Measurements from ENCODE around the gene CACNA1C.

Gene CACNA1C

DNA sequence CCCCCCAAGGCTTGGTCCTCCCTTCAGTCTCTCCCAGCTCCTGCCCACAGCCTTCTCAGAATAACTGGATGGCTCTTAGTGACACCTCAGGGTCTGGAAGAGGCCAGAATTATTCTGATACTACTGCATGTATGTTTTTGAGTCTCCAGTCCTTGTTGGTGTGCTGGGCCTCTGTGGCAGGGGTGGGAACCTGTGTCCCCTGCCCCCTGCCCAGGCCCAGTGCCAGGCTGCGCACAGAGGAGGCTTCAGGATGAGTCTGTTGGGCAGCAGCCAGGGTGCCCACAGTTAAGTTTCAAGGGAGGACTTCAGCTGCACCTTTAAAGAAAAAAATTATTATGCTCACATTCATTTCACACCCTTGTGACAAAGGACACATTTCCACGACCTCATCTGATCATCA is 348.3 kb downstream of the CACNA1C start:
- no peak for ATAC-seq

- ATAC-seq: no peak
Observed at GRCh38 chr12:2402073-2402579, 349.3 kb downstream of the CACNA1C start.

DNA sequence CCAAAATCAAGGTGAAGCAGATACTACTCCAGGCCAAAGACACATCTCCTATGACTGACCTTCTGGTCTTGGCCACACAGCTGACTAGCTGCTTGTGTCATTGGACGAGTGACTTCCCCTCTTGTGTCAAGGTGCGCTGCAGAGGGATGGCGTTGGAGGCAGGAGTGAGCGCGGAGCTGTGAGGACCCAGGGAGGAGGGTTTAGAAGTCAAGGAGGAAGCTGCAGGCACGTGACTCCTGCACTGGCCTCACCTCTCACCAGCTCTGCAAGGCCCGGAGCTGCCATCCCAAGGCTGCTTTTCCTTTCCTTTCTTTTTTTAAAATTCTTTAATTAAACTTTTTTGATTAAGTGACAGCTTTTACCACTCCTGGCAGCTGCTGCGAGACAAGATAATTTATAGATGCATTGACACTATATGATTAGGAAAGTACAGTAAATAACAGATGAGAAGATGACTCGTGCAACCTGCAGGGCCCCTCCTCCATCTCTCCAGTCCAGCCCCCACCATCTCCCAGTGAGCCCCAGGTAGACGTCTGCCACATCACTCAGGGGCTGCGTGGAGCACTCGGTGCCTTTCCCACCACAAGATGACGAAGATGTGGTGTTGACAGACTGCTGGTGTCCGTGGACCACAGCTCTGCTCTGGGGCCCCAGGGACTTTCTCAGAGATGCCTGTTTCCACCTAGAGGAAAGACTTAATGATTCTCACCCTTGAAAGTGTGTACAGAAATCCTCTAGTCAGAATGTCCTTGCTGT is 350.6 kb downstream of the CACNA1C start:
- no peak for ATAC-seq

DNA sequence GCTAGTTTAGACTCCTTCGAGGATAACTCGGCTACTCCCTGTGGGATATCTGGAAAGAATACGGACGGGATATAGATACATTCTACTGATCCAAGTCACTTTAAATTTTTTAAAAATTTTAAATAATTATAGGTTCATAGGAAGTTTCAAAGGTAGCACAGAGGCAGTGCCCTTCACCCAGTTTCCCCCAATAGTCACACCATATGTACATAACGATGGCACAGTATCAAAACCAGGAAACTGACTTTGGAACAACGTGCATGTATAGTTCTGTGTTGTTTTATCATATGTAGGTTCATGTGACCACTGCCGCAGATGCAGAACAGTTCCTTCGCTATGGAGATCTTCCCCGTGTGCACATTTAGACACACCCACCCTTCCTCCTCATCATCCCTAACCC is 352.3 kb downstream of the CACNA1C start:
- ATAC-seq: no peak

GRCh38 chr12:2406903-2407302 is 354.1 kb downstream of the CACNA1C start:
- ATAC-seq: no peak

- ATAC-seq: no peak
Observed at GRCh38 chr12:2408262-2408661, 355.5 kb downstream of the CACNA1C start.

DNA sequence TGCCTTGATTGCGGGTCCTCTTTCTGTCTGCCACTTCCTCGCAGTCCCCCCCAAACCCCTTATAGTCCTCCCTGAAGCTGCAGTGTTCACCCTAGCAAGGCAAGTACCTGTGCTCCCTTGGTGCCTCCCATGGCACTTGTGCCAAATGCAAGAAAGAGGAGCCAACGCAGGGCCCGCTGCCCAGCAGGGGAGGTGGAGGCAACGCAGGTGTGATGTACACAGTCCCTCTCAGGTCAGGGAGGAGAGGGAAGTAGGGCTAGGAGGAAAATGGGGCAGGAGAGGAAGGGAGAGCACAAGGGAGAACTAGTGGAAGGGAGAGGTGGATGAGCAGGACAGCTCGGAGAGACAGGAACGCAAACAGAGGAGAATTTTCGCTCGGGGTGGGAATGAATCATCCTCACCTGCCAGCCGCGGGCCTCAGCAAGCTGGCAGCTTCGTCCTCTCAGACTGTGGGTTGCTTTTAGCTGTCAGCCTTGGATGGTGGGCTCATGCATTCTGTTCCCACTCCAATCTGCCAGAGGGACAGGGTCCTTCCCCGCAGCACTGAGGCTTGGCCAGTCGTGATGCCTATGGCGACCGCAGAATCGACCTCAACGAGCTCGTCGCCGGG is 357.0 kb downstream of the CACNA1C start:
- ATAC-seq: no peak

DNA sequence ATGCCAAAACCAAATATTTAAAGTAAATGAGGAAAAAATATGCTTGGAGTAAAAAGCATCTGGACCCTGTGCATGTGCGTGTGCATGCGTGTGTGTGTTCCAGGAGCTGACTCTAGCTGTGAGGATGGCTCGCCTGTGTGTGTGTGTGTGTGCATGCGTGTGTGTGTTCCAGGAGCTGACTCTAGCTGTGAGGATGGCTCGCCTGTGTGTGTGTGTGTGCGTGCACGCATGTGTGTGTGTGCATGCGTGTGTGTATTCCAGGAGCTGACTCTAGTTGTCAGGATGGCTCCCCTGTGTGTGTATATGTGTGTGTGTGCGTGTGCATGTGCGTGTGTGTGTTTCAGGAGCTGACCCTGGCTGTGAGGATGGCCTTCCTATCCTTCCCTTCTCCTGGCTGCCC is 357.7 kb downstream of the CACNA1C start:
- ATAC-seq: no peak

DNA sequence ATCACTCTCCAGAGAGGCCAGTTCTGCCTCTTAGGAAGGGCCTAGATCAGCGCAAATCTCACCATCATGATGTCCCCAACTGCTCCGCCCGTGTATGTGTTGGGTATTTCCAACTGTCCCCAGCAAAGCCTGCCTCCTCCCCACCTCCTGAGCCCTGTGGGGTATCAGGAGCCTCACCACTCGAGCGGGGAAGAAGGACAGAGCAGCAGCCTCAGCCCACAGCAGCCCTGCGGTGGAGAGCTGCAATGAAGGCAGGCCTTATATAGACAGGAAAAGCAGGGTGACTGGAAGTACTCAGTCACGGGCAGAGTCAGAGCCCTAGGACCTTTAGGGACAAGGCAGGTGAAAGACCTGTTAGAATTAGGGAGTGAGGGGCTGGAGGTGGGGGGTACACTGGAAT is 358.2 kb downstream of the CACNA1C start:
- ATAC-seq: no peak

DNA sequence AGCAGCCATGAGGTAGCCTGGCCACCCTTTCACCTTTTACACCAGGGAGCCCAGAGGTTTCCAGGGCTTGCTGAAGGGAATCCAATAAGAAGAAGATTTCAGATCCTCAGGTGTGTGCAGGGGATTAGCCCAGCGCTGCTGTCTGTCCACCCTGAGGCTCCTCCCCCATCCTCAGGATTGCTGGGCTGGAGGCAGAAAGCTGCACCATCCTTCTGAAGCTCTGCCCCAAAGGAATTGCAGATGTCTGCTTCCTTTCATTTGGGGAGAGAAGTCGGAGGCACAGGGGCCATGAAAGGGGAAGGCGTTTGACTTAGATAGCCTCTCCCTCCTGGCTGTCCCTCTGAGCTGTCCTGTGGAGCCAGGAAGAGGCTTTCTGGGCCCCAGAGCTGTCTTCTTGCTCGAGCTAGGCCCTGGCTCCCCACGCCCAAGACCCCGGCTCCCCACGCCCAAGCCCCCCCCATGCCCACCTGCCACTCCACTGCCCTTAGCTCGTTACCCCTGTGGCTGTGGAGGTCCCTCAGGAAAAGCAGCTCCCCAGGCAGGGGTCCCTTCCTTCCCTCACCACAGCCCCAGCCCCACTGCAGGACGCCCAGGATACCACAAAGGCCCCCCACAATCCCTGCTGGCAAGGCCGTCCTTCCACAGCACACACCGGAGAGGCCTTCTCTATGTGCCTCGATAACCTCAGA is 359.0 kb downstream of the CACNA1C start:
- ATAC-seq: no peak

GRCh38 chr12:2412305-2412643 is 359.5 kb downstream of the CACNA1C start:
- no peak for ATAC-seq

DNA sequence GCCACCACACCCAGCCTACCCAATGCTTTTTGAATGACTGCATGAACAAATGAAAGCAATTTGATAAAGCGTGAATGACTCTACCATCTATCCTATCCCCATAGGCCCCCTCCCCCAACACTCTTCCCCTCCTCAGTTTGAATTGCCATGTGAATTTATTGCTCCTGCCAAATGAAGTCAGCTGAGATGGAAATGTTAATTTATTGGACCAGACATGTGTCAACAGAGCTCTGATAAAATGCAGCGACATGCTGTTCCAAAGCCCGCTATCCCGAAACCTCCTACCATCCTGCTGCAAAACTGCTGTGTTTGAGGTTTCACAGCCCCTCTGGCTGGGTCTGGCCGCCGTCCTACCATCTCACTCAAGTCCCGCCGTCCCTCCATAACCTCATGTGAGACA is 360.5 kb downstream of the CACNA1C start:
- ATAC-seq: no peak

DNA sequence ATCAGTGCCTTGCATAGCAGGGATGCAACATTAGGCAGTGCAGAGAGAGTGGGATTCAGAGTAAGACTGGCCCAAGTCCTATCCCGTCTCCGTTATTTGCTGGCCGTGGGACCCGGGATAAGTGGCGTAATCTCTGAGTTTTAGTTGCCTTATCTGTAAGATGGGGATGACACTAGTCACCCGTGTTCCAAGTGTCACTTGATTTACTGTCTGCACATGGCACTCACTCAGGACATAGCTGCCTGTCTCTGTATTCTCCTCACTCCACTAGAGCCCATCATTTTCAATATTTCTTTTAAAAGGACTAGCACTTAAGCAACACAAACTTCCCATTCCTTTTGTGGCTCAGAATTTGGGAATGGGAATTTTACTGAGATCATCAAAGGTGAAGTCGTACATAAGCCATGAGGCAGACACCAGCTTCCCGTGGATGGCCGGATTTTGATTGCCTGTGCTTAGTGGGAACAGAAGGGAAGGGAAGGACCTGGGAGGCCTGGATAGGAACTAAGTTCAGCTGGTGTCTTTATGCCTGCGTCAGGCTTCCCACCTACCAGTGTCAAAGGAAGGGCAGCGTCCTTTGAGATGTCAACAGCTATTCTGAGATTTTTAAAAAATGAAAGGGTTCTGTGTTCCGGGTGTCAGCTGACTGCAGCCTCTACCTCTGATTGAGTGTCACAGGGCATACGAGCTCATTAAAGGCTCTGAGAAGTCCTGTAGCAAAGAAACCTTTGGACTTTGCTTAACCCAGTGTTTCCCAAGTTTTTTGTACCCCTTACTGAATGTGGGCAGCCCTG is 361.4 kb downstream of the CACNA1C start:
- ATAC-seq: no peak

DNA sequence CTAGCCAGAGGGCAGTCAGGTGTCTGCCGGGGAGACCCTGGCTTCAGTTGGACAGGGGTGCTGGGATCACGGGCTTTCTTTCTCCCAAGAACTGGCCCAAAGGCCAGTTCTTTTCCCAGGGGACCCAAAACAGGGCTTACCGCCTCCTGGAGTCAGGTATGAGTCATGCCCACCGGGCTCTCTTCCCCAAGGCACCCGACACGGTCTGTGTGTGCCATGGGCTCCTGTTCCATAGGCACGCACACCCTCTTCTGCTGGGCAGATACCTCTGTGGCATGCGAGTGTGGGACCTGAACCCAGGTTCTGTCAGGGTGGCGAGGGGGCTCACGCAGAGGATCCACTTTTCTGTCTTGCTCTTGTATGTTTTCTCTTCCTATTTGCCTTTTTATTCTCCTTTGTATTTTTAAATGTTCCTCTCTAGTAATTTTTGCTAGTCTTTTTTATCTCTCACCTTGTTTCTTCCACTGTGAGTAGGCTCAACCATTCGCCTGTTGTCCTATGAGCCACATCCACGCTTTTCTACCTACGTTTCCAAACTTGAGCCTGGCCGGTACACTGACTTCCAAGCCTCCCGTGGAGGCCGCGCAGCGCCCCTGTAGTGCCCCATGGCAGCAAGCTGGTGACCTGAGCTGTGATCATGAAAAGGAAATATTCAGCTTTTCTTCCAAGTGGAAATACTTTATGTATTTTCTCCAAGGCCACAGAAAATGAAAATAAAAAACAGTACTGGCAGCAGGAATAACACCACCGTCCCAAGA is 362.2 kb downstream of the CACNA1C start:
- ATAC-seq: no peak

GRCh38 chr12:2415568-2415944 is 362.8 kb downstream of the CACNA1C start:
- ATAC-seq: no peak

DNA sequence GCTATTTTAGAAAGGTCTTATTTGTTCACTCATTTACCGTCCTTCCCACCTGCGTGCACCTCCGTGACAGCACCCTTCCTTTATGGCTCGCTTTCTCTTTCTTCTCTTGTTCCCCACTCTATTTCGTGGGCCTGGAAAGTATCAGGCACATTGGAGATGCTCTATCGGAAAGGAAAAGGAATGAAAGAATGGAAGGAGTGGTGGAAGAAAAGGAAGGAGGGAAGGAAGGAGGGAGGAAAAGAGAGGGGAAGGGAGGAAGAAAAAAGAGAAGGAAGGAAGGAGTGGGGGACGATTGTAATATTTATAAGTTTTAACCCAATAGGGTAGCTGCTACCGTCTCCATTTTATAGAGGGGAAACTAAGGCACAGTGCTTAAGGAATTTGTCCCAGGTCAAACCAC is 363.4 kb downstream of the CACNA1C start:
- no peak for ATAC-seq

DNA sequence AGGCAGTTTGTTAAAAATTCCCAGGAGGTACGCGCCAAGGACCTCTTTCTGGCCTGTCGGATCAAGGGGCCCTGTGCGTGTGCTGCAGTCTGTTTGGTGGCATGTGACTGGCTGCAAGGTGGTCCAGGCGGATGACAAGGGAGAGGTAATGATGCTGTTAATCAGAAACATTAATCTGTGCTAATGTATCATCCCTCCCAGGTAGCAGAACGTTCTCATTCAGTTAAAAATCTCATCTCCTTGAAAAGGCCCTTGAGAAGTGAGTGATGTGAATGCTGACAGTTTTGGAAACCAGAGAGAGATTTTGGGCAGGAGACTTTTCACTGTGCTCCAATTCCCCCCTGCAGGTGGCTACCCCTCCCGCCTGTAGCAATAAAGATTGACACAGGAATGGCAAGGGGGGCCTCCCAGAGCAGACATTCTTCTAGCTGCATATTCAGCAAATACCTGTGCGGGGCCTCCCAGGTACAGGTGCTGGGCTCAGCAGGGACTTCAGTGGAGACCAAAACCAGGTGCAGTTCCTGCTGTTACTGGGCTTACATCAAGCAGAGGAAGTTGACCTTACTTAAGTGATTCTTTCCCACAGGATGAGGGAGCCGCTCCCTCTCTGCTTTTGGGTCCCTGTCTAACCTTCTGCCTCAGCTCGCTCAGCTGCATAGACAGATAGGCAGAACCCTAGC is 364.8 kb downstream of the CACNA1C start:
- ATAC-seq: no peak

GRCh38 chr12:2418579-2418978 is 365.8 kb downstream of the CACNA1C start:
- no peak for ATAC-seq

DNA sequence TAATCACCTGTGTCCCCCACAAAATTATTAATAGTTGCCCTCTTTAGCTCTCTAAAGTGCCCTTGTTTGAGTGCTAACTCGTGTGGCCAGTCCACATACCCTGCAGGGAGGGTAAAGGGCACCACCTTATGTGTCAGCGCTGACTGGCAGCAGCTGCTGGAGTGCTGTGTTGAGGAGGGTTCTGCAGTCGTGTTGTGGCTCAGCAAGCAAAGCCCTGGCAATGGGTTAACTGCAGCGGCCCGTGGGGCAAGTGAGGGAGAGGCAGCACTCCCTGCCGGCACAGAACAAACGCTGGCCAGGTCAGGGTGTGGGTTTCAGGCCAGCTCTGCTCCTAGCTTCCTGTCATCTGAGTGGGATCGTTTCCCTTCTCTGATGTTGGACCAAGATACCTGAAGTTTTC is 369.8 kb downstream of the CACNA1C start:
- no peak for ATAC-seq

DNA sequence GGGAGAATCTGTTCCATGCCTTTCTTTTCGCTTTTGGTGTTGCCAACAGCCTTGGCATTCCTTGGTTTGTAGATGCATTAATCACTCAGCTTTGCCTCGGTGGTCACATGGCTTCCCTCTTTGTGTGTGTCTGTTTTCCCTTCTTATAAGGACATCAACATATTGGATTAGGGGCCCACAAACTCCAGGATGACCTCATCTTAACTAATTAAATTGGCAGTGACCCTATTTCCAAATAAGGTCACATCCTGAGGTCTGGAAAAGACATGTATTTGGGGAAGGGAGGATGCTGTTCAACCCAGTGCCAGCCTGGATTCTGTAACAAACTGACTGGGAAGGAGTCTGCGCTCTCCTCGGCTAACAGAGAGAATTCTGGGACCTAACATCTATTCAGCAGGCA is 376.2 kb downstream of the CACNA1C start:
- no peak for ATAC-seq

- no peak for ATAC-seq
Observed at GRCh38 chr12:2431810-2432209, 379.0 kb downstream of the CACNA1C start.

DNA sequence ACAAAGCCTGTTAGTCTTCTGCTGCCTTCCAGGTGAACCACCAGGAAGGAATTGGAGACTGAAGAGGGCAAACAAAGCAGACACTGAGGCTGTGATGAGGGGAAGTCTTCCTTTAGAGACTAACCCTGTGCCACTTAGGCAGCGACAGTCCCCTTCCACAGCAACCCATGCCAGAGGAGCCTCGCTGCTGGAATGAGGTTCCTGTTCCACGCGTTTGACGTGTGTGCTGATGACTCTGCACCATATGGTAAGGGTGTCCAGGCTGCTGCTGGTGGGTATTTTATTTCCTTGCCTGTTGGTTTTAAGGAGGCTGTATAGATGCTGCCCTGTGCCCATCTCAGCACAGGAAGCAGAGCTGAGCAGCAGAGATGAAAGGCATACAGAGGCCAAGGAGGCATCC is 380.1 kb downstream of the CACNA1C start:
- ATAC-seq: no peak
